HG03342 (cell line): ENCODE measurements around the gene SLC17A2.

Experiments used
- ATAC-seq: cut with Tn5 transposase; IDR thresholded peaks from one replicate; pipeline ENCODE4 v1.9.1; 2021; ENCODE audit warnings: mild to moderate bottlenecking, moderate library complexity; ENCODE audit not compliant: unreplicated experiment

The SLC17A2 gene

DNA sequence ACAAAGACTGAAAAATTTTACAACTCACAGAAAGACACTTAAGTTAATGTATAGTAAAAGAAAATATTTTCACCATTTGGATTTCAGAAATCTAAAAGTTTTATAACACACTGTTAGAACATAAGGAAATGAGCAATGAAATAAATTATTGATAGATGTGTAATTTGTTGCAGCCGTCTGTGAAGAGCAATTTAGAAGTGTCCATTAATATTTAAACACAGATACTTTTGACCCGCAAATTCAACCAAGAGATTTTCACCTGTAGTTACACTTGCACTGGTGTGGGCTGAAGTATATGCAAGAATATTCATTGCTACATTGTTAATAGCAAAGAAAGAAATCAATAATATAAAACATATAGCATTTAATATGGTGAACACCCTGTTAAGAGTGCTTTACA, 41.9 kb downstream of the SLC17A2 start:
- ATAC-seq: no peak

DNA sequence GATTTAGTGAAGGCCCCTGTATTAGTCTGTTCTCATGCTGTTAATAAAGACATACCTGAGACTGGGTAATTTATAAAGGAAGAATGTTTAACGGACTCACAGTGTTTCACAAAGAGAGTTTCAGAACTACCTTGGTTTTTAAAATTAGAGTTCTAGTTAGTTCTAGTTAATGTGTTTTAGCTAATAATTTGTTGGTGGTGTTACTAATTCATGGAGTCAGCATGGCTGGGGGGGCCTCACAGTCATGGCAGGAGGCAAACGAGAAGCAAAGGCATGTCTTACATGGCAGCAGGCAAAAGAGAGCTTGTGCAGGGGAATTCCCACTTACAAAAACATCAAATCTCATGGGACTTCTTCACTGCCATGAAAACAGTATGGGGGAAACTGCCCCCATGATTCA, 44.4 kb downstream of the SLC17A2 start:
- ATAC-seq: no peak

DNA sequence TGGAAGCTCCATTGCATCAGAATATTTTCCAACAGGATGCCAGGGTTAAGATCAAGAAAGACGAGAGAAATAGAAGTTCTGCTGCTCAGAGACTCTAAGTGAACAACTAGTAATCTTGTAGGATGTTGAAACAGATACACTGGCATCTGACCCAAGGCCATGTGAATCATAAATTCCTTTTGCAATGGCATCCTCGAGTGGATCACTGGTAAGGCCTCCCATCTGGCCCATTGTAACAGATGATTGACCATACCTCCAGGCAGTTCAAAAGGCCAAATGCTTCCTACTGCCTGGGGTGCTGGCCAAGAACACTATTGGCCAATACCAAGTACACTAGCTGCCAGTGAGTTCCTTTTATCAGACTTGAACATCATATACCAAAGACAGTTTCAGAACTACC, 46.5 kb downstream of the SLC17A2 start:
- no peak for ATAC-seq

DNA sequence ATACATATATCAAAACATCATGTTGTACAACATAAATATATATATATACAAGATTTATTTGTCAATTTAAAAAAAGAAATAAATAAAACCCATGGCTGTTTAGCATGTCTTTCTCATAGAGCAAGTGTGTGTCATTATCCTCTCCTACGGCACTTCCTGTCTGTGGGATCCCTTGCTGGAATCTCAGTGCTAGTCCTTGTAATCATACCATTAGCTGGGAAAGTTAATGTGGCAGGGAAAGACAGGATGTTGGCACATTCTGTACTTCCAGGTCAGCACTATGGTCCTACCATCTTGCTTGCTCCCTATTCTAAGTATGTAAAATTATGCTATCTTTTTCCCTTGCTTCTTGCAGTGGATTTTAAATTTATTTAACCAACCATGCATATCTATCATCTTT, 47.0 kb downstream of the SLC17A2 start:
- no peak for ATAC-seq

DNA sequence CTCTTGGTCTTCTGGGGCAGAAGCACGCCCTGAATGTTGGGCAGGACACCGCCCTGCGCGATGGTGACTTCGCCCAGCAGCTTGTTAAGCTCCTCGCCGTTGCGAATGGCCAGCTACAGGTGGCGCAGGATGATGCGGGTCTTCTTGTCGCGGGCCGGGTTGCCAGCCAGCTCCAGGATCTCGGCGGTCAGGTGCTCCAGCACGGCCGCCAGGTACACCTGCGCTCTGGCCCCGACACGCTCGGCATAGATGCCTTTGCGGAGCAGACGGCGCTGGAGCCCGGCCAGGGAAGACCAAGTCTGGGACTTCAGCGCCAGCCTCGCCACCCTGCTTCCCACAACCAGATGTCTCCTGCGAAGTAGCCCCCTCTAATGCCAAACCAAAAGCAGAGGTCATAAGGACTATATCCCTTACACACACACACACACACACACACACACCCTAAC, 48.4 kb downstream of the SLC17A2 start:
- no peak for ATAC-seq

DNA sequence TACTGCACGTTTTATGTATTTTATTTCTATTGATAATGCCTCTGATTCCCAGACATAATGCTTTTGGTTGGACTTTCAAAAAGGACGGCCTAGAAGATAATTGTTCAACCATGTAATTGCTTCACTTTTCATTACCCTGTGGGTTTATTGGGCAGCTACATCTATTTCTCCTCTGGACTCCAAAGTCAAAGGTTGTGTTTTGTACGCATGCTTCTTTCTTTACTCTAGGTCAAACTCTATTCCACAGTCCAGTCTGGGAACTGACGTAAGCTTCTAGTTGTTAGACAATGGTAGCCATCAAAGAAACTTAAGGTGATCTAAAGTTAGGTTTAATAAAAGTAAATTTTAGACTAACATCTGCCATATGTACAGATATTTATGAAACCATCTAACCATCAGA, 49.9 kb downstream of the SLC17A2 start:
- ATAC-seq: no peak

DNA sequence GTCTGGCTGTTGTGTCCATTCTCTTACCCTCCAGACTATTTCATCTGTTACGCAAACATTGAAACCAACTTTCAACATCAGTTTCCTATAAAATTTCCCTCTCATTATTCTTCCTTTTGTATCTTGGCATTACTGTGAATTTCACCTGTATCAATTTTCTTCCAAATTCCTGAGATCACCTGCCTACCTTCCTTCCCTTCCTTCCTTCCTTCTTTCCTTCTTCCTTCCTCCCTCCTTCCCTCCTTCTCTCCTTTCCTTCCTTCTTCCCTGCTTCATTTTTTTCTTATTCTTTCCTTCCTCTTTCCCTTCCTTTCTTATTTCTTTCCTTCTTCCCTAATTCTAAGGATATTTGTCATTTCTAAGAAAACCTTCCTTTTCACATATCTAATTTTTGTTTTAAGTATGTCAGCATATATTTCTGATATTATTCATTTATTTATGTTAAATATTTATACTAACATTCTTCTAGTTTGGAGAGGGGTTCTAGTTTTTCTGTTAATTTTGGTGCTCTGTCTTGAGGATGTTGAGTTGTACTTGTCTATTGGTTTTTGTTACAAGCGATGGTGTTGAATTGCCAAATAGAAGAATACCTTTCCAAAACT, 51.7 kb downstream of the SLC17A2 start:
- ATAC-seq: no peak

DNA sequence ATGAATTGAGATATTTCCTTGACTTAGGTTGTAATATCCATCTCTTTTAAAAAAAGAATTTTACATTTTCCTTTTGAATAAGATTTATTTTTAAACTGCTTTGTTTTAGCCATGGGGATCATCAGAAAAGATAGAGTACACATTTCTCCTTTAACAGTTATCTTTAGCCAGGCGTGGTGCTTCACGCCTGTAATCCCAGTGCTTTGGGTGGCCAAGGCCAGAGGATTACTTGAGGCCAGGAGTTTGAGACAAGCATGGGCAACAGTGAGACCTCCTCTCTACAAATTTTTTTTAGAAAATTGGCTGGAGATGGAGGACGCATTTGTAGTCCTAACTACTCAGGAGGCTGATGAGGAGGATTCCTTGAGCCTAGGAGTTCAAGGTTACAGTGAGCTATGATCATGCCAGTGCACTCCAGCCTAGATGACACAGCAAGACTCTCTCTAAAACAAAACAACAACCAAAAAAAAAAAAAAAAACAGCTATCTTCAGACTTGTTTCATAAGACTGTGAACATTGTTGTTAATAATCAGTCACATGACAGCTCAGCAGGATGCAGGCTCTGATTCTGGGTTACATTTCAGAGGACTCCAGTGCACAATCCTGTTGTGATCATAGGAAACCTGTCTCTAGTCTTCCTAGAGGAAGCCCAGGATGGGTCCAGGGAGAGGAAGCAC, 54.4 kb downstream of the SLC17A2 start:
- no peak for ATAC-seq

DNA sequence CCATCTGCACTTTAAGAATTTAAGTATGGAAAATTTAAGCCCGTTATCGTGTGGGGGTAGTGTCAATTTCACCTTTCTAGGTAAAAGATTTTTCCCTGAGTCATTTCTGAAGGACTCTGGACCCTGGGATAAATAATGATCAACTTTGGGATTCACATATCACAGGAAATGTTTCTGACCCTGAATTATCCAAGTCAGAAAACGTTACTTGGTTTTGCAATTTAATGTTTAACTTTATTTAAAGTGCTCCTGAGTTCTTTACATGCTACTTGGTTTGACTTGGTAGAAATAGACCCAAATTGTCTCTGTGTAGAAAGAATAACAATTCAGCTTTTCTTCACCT, 55.0 kb downstream of the SLC17A2 start:
- no peak for ATAC-seq

DNA sequence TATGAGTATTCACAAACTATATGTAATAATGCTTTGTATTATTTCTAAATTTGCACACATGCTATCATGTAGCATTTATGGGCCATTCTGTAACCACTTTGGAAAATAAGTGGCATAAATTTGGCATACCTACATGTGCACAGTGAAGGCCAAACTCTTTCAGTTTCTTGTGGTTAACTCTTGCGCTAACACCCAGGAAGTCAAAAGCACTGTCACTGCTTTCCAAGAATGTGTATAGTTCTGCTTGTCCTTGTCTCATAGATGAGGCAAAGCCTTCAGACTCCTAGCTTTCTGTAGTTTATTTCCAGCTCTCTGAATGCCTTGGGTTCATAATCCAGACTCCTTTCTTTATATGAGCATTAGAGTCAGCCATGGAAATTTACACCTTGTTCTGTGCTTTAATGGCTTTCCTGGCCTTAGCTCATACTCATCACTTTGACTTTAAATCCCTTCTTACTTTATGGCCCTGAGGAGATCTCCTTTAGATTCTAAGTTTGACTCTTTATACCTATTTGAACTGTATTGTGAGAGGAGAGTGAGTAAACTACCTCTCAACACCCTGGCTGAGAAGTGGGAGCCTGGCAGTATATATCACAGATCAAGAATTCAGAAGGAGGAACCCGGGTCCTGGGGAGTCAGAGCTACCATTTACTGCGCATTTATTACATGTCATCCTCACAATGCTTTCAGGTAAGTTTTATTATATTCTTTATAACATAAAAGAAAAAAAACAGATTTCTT, 55.5 kb downstream of the SLC17A2 start:
- ATAC-seq: no peak

DNA sequence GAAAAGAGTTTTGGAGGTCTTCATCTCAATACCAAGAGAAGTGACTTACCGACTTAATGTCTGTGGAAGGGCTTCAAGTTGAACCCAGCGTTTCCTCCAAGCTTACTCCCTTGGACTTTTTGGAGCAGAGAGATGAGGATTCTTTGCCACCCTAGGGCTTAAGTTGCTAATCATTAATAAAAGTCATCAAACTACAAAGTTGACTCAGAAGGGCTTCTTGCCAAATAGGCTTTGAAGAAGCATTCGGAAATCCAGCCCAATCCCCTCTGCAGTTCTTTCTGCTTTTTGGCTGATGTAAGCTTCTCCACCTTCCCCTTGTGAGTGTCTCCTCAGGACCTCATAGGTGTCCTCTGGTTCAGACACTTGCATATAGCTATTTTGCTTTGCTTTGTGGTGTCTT, 56.4 kb downstream of the SLC17A2 start, which contains the start of gene SLC17A3:
Gene SLC17A3 (minus strand): TSS at position 126 of the 400 bp plus-strand sequence. CDS start 5,856 bp downstream, outside the sequence.
- no peak for ATAC-seq

DNA sequence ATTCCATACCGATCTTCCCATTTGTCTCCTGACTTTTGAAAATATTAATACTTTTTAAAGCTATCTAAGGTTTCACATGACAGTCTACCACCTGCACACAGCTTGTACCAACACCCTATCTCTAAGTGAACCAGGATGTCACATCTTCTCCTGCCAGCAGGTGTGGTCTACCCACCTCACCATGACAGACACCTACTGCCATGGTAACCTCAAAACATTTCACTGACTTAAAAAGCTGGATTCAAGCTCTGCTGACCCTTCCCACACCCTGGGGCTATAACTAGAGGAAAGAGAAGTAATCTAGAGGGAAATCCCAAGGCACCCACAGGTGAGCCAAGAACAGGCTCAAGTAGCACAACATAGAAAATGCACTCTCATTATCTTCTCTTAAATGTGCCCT, 57.7 kb downstream of the SLC17A2 start:
- ATAC-seq: no peak

DNA sequence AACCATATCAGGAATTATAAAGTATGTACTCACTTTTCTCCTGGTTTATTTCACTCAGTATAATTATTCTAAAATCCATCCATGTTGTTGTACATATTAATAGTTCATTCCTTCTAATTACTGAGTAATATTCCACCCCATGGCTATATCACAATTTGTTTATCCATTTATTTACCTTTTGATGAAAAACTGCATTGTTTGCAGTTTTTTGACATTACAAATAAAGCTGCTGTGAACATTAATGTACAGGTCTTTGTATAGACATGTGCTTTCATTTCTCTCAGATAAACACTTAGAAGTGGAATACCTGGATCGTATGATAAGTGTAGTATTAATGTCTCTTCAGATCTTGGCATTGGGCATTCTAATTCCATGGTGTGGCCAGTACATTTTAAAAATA, 60.7 kb downstream of the SLC17A2 start:
- ATAC-seq: no peak

DNA sequence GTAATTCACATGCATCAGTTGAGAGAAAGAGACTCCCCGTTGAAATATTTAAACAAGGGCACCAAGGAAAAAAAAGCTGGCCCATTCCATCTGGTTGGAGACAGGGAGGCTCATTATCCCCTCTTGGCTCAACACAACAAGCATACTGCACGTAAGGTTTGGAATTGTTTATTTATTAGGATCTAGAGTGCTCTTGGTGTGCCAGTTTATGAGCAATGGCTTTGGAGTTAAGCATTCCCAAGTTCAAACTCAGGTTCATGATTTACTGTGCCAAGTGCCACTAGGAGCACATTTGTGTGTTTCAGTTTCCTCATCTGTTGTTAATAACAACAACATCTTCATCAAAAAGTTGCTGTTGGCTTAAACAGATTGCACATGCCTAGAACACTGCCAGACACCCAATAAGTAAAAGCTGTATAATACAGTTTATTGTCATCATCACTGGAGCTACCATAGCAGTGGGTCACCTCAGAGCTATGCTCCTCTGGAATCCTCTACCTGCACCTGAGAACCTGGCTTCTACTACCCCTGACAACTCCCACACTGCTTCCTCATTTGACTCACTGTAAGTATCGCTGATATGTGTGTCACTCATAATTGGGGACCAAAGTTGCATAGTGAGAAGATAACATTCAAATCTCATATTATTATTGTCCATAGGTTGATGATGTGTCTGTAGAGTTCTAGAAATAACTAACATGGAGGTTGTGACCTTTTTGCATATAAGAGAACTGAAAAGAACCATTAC, 61.9 kb downstream of the SLC17A2 start:
- no peak for ATAC-seq

DNA sequence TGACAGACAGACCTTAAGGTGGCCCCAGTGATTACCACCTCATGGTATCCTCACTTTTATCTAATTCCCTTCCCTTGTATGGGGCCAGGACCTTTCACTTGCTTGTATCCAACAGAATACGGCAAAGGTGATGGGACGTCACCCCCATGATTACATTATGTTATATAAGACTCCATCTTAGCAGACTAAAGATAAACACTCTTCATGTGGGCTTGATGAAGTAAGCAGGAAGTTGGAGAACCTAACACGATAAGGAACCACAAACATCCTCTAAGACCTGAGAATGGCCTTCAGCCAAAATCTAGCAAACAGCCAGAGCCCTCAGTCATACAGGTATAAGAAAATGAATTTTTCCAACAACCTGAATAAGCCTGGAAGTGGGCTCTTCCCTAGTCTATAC, 64.5 kb downstream of the SLC17A2 start:
- ATAC-seq: no peak

DNA sequence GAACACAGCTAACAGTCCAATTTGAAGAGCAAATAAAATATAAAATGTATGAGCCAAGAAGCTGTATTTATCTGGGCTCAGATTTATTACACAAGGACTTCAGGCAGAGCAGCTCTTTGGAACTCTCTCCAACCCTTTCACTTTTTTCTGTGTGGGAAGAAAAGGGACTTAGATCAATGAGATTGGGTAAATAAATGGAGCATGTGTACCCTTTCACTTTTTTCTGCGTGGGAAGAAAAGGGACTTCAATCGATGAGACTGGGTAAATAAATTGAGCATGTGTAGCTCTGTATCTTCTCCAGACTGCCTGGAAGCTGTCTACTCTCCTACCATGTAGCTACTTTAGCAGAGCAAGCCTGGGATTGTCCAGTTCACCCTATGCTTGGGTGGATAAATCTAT, 67.1 kb downstream of the SLC17A2 start:
- ATAC-seq: no peak
